Measurements from ENCODE around the gene INTS14. TPM values are rescaled to one million over a fixed set of nuclear protein-coding genes. Genes with fewer than 3 reads are reported as not detected.

INTS14 gene
- total RNA-seq, 1 donor from 2014 or later: 32.0 TPM

DNA sequence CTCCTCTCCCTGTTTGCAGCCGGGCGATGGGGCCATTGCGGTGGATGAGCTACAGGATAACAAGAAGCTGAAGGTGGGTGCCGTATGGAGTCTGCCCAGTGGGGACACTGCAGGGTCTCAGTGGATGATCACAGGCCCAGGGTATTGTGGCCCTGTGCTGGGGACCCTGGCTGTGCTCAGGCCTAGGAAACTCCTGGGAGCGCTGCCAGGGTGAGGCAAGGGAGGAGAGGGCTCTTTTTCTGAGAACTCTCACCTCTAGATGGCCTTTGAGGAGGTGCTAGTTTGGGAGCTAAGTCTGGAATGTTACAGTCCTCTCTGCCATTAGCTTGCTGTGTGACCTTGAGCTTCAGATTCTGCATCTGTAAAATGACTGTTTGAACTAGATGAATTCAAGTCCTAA lies 27.2 kb upstream of the INTS14 start:
- intact Hi-C loops (cut with DNase I): no loop called here
- ATAC-seq (peak; percentile 20), DNase-seq (no peak)

GRCh38 chr15:65634356-65634755 lies 23.4 kb upstream of the INTS14 start:
- Histone ChIP-seq H3K4me1 (peaks cover 10% of the 10 kb centered on the region), H3K36me3 (no peaks in the 10 kb centered on the region), H3K27me3 (no peaks in the 10 kb centered on the region), H3K4me3 (no peak overlapping the region), H3K9me3 (no peaks in the 10 kb centered on the region), H3K27ac (no peak overlapping the region)
- no peak for TF ChIP-seq CTCF (IDR thresholded peaks at IDR 0.05)
- DNase-seq (no peak), ATAC-seq (no peak)
- intact Hi-C loops (cut with DNase I): no loop called here

More for the DNA sequence above, 27.2 kb upstream of the INTS14 start:
- Histone ChIP-seq H3K27me3 (no peaks in the 10 kb centered on the region), H3K4me1 (peaks cover 14% of the 10 kb centered on the region), H3K27ac (no peak overlapping the region), H3K4me3 (no peak overlapping the region), H3K9me3 (no peaks in the 10 kb centered on the region), H3K36me3 (no peaks in the 10 kb centered on the region)
- TF ChIP-seq CTCF (IDR thresholded peaks at IDR 0.05): no peak

- no peaks in the 10 kb centered on the region for H3K27me3 ChIP-seq
- ATAC-seq (no peak), DNase-seq (no peak)
- no peak overlapping the region for H3K4me3 ChIP-seq
- H3K4me1 ChIP-seq: peaks cover 8% of the 10 kb centered on the region
- intact Hi-C loops (cut with DNase I): no loop called here
- H3K27ac ChIP-seq: no peak overlapping the region
- H3K9me3 ChIP-seq: no peaks in the 10 kb centered on the region
- H3K36me3 ChIP-seq: no peaks in the 10 kb centered on the region
- no peak for TF ChIP-seq CTCF (IDR thresholded peaks at IDR 0.05)
These were observed 22.8 kb upstream of the INTS14 start for GRCh38 chr15:65633752-65634151.

GRCh38 chr15:65632780-65633375 lies 21.9 kb upstream of the INTS14 start:
- no peak for TF ChIP-seq CTCF (IDR thresholded peaks at IDR 0.05)
- Histone ChIP-seq H3K27me3 (no peaks in the 10 kb centered on the region), H3K4me3 (no peak overlapping the region), H3K36me3 (no peaks in the 10 kb centered on the region), H3K4me1 (no peaks in the 10 kb centered on the region), H3K9me3 (no peaks in the 10 kb centered on the region), H3K27ac (no peak overlapping the region)
- ATAC-seq (no peak), DNase-seq (no peak)
- intact Hi-C loops (cut with DNase I): no loop called here

DNA sequence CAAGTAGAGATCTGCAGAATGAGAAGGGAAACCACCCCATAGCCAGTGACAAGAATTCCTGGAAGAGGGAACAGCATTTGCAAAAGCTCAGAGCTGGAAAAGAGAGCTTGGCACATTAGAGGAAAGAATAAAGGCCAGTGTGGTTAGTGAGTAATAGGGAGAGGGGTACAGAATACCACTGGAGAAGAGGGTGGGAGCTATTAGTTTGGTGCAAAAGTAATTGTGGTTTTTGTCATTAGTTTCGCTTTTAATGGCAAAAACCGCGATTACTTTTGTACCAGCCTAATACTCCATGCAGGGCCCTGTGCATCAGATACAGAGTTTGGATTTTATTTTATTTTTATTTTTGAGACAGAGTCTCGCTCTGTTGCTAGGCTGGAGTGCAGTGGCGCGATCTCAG lies 20.6 kb upstream of the INTS14 start:
- no peak for DNase-seq
- ATAC-seq: no peak
- Histone ChIP-seq H3K4me1 (no peaks in the 10 kb centered on the region), H3K27ac (no peak overlapping the region), H3K4me3 (no peak overlapping the region), H3K27me3 (no peaks in the 10 kb centered on the region), H3K36me3 (no peaks in the 10 kb centered on the region), H3K9me3 (no peaks in the 10 kb centered on the region)
- intact Hi-C loops (cut with DNase I): no loop called here
- TF ChIP-seq CTCF (IDR thresholded peaks at IDR 0.05): no peak

DNA sequence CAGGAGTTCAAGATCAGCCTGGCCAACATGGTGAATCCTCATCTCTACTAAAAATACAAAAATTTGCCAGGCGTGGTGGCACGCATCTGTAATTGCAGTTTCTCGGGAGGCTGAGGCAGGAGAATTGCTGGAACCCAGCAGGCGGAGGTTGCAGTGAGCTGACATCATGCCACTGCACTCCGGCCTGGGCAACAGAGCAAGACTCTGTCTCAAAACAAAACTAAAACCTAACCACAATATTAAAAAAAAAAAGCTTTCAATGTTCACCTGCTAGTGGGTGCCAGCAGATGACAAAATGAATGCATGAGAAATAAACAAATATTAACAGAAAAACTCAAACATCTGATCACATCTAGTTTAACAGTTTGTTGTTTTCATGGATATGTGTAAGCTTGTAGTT lies 19.8 kb upstream of the INTS14 start:
- H3K27ac ChIP-seq: no peak overlapping the region
- no peak for TF ChIP-seq CTCF (IDR thresholded peaks at IDR 0.05)
- intact Hi-C loops (cut with DNase I): no loop called here
- DNase-seq (no peak), ATAC-seq (no peak)
- no peaks in the 10 kb centered on the region for H3K4me1 ChIP-seq
- no peak overlapping the region for H3K4me3 ChIP-seq
- peaks cover 7% of the 10 kb centered on the region for H3K36me3 ChIP-seq
- no peaks in the 10 kb centered on the region for H3K27me3 ChIP-seq
- H3K9me3 ChIP-seq: no peaks in the 10 kb centered on the region

Measured in upper lobe of right lung (tissue), 1 donor.